H1 (cell line): ENCODE measurements around the gene LNX2. TPM values are rescaled to one million over a fixed set of nuclear protein-coding genes. Genes with fewer than 3 reads are reported as not detected.

Experiments
- KDM1A ChIP-seq: fragments of 200-600, 300-600 bp; sonication (generic); IDR thresholded peaks from 2 replicates; pipeline ENCODE4 v1.7.1; 2016; ENCODE audit warnings: mild to moderate bottlenecking, low read length, borderline replicate concordance
- polyA plus RNA-seq, 7 experiments: library from polyadenylated mRNA; depleted of rRNA in 3 of 7; stranded (reverse) in 5 of 7; unstranded in 2 of 7; fragments of >200 nt in 5 of 7; fragments of 200-250 nt in 2 of 7; gene quantifications; 1 replicate in 5 of 7; 2 replicates in 1 of 7; 4 replicates in 1 of 7; pipeline versions ENCODE4 v1.2.1 to v1.2.3, GENCODE V29; 2011 to 2013; ENCODE audit warnings: missing spikeins in 2 of 7, mixed read lengths in 2 of 7
- total RNA-seq: library from RNA; stranded (reverse); fragmentation: NEBNext Ultra II Directional; extraction: Animal tissue kit (Norgen Biotek cat#: 25700); gene quantifications from 2 replicates; pipeline ENCODE4 v1.2.1, GENCODE V29; 2021

LNX2 gene
- total and polyA plus RNA-seq, 2 of the 8 experiments (the other 6 are each of a cell fraction or from before 2014, with no cell fraction given), result 6.4 to 13.9 TPM

- TF ChIP-seq KDM1A, result no peak
Observed at GRCh38 chr13:27619728-27620376, 477 bp downstream of the LNX2 start (continued).
